EL (cell line): Measurements from ENCODE around the gene SIRPA.

Experiments
- DNase-seq: peaks from one replicate; pipeline ENCODE4 v3.0.0-alpha.2; 2016

Gene SIRPA

DNA sequence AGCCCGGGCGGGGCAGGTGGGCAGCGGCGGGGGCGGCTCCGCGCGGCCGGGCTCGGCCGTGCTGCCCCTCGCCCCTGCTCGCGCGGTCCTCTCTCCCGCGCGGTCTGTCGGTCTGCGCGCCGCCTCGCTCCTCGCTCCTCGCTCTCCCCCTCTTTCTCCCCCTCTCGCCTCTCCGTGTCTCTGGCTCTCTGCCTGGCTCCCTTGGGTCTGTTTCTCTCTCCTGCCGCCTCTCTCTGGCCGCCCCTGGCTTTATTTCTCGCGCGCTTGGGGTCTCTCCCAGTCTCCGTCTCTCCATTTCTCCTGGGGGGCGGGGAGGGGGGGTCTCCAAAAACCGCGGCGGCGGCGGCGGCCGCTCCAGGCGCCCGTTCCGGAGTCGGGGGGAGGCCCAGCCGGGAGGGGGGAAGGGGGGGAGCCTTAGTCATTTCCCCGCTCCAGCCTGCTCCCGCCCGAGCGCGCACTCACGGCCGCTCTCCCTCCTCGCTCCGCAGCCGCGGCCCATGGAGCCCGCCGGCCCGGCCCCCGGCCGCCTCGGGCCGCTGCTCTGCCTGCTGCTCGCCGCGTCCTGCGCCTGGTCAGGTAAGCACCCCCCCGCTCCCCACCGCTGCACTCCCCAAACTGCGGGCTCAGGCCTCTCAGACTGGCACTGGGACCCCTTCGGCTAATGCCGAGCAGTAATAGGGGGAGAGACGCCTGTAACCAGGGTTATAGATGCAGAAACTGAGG, at the start of gene SIRPA:
Gene SIRPA (plus strand): TSS at position 457 of the 723 bp plus-strand sequence. CDS start 41 bp downstream, at position 498.
- peak; percentile 71 for DNase-seq

DNA sequence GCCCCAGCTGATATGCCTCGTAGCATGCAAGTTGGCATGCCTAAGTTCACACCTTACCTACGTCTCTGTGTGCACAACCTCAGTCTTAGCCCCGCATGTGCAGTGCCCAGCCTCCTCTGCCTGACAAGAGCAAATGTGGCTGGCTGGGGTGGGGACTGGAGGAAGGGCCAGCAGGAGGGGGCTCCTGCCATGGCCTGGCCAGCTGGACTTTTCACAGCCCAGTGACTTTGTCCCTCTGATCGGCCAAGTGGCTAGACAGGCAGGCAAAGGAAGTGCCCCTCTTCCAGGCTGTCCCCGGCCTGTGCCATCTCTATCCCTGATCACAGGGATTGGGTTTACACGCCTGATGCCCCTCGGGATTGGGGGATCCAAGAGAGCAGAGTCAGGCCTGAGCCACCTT, 49.5 kb upstream of the SIRPA start:
- no peak for DNase-seq

DNA sequence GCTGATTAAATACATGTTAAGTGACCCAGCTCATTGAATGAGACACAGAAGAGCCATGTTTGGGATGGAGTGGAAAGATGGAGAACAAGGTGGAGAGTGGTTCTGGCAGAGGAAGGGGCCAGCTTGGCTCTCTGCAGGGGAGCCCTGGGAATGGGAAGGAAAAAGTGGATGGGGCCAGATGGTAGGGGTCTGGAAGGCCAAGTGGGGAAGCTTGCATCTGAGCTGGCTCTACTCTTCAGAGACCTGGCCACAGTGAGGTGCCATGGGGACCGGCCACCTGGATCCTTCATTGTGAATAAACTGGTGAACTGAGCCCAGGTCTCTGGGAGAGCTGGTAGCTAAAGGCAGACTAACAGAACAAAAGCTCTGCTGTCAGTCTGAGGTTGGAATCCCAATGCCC, 48.9 kb upstream of the SIRPA start:
- no peak for DNase-seq

GRCh38 chr20:1846876-1847275, 48.3 kb upstream of the SIRPA start:
- no peak for DNase-seq

GRCh38 chr20:1847780-1848179, 47.4 kb upstream of the SIRPA start:
- no peak for DNase-seq

DNA sequence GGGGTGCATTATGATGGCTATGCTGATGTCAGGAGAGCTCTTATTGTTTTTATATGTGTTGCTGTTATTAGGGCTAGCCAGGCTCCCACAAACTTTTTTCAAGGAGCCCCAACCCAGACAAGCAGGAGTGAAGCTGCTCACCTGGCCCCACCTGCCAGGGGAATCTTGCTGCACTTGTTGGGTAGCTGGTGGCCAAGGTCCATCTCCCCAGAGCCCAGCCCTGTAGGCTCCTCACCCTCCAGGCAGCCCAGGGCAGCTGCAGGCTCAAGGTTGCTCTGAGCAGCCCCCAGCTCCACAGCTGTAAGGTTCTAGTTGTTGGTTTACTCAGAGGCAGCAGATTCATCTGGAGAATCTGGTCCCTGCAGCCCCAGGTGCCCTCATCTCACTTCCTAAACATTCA, 46.8 kb upstream of the SIRPA start:
- no peak for DNase-seq

DNA sequence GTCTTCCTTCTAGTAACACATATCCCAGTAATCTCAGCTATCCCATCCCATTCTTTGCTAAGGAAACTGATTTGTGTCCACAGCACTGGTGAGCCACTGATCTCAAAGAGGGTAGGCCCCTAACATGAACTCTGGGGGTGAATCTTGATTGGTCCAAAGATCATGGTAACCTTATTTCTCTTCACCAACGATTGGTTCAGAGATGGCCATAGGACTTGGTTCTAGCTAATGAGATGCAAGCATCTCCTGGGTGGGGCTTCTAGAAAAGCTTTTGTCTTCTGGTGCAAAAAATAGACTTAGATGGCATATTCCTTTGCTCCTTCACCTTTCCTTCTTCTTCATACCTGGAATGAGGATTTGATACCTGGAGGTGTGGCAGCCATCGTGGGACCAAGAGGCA, 43.8 kb upstream of the SIRPA start:
- no peak for DNase-seq

DNA sequence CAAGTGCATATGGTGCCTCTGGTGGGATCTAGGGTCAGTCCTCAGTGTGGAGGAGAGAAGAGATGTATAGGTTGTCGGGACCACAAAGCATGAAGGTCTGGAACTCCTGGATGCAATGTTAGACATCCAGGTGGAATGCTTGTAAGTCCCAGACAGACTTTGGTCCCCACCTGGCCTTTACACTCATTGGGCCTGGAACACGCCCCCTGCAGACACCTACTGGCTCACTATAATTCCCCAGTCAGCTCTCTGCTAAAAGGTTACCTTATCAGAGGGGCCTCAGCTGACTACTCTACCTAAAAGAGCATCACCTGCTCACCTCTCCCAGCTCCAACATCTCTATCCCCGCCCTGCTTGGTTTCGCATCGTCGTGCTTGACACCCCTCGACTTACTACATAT, 41.7 kb upstream of the SIRPA start:
- no peak for DNase-seq

- DNase-seq: no peak
Measured at GRCh38 chr20:1854246-1854645, 41.0 kb upstream of the SIRPA start.

DNA sequence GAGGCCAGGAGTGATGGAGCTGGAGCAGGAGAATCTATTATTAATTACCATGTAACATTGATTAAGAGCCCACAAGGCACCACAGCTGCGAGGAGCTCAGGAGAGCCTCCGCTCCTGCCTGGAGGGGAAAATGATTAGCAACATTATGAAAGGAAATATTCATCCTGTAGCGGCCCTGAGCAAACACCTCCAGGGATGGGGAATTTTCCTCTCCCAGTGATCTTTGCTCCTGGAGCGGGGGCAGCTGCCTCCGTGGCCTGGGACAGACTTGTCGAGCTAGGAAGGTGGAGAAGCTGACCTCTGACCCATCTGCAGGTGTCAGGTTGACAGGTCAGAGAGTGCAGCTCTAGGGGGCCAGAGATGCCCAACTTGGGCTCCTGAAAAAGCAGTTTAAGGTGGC, 40.1 kb upstream of the SIRPA start:
- DNase-seq: no peak

DNA sequence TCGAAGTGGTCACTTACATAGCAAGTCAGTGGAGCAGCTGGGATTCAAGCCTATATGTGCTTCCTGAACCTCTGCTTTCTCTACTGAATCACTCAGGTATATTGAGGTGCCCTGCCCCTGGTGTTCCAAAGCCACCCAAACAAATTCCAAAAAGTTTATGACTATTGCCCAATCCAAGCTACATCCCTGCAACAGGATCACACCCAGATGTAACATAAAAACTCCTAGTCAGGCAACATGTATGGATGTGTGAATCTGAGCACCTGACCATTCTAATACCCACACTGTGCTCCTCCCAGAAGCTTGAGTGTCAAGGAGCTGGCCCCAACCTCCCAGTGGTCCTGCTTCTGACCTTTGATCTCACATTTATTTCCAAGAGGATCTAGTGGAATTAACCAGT, 39.5 kb upstream of the SIRPA start:
- DNase-seq: no peak

DNA sequence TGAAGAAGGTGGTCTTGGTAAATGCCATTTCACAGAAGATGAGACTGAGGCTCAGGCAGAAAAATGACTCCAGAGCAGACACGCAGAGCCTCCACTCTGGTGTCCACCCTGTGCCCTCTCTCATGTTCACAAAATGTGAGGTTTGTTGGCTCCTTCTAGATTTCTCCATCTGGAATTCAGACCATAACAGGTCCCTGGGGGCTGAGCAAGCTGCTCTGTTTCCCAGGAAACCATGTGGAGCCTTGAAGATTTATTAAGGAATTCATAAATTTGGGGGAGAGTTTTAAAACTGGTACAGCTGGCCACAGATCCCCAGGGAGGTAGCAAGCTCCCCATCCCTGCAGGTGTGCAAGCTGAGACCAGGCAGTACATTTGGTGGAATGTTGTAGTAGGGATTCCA, 38.8 kb upstream of the SIRPA start:
- DNase-seq: no peak

- DNase-seq: no peak
Measured at GRCh38 chr20:1857466-1857865, 37.7 kb upstream of the SIRPA start.

GRCh38 chr20:1858871-1859270, 36.3 kb upstream of the SIRPA start:
- DNase-seq: no peak

GRCh38 chr20:1860446-1860845, 34.8 kb upstream of the SIRPA start:
- peak; percentile 65 for DNase-seq

- DNase-seq: no peak
Measured at GRCh38 chr20:1861347-1861976, 33.7 kb upstream of the SIRPA start.

GRCh38 chr20:1861996-1862662, 33.1 kb upstream of the SIRPA start:
- DNase-seq: no peak

GRCh38 chr20:1862663-1863053, 32.5 kb upstream of the SIRPA start:
- no peak for DNase-seq

- no peak for DNase-seq
Measured at GRCh38 chr20:1863296-1863695, 31.9 kb upstream of the SIRPA start.

GRCh38 chr20:1866834-1867233, 28.4 kb upstream of the SIRPA start:
- no peak for DNase-seq

- DNase-seq: no peak
Measured at GRCh38 chr20:1867495-1868260, 27.5 kb upstream of the SIRPA start.

DNA sequence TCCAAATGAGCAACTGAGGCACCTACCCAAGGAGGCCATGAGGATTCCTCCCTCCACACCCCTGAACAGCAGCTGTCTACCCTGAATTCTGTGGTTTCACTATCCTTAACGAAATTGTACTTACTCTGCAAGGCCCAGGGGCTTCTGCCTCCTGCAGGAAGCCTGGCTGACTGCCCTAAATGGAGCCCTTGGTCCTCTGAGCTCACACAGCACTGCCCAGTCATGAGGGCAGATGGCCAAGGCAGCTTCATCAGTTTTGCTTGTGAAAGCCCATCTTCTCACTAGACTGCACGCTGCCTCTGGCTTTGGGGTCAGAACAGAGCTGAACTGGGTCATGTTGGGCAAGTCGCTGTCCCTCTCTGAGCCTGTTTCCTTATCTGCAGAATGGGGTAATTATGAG, 26.4 kb upstream of the SIRPA start:
- DNase-seq: peak; percentile 32

DNA sequence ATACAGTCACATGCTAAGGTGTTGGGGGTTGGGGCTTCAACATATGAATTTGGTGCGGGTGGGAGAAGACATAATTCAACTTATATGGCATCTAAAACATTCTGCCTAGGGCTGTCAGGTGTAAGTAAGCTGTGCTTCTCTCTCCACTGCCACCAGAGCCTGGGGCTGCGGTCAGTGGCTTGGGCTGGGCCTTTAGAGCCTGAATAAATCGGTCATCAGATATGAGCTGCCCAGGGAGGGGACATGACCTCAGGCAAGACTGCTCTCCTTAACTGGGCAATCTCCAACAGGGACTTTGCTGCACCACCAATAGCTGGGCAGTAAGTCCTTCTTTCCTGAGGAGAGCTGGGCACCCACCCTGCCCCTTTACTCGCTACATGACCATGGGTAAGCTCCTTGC, 24.9 kb upstream of the SIRPA start:
- DNase-seq: no peak
